Nucleus accumbens (tissue), 56 donors: ENCODE results near the gene CD68.

Experiments
- DNase-seq, 56 donors: peaks; one replicate each; lab custom pipeline; 2025; lab: John Stamatoyannopoulos, UW

Gene CD68, protein sequence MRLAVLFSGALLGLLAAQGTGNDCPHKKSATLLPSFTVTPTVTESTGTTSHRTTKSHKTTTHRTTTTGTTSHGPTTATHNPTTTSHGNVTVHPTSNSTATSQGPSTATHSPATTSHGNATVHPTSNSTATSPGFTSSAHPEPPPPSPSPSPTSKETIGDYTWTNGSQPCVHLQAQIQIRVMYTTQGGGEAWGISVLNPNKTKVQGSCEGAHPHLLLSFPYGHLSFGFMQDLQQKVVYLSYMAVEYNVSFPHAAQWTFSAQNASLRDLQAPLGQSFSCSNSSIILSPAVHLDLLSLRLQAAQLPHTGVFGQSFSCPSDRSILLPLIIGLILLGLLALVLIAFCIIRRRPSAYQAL

DNA sequence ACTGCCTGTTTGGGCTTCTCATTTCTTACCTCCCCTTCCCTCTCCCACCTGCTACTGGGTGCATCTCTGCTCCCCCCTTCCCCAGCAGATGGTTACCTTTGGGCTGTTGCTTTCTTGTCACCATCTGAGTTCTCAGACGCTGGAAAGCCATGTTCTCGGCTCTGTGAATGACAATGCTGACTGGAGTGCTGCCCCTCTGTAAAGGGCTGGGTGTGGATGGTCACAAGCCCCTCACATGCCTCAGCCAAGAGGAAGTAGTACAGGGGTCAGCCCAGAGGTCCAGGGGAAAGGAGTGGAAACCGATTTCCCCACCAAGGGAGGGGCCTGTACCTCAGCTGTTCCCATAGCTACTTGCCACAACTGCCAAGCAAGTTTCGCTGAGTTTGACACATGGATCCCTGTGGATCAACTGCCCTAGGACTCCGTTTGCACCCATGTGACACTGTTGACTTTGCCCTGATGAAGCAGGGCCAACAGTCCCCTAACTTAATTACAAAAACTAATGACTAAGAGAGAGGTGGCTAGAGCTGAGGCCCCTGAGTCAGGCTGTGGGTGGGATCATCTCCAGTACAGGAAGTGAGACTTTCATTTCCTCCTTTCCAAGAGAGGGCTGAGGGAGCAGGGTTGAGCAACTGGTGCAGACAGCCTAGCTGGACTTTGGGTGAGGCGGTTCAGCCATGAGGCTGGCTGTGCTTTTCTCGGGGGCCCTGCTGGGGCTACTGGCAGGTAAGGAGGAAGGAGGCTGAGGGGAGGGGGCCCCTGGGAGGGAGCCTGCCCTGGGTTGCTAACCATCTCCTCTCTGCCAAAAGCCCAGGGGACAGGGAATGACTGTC, at the start of gene CD68:
CD68 (plus strand) TSS at position 638 of the 833 bp plus-strand sequence; CDS start at position 678, 40 bp downstream.
- peak in 20 of 56 donors; percentile 26 to 75 (median 46) for DNase-seq

DNA sequence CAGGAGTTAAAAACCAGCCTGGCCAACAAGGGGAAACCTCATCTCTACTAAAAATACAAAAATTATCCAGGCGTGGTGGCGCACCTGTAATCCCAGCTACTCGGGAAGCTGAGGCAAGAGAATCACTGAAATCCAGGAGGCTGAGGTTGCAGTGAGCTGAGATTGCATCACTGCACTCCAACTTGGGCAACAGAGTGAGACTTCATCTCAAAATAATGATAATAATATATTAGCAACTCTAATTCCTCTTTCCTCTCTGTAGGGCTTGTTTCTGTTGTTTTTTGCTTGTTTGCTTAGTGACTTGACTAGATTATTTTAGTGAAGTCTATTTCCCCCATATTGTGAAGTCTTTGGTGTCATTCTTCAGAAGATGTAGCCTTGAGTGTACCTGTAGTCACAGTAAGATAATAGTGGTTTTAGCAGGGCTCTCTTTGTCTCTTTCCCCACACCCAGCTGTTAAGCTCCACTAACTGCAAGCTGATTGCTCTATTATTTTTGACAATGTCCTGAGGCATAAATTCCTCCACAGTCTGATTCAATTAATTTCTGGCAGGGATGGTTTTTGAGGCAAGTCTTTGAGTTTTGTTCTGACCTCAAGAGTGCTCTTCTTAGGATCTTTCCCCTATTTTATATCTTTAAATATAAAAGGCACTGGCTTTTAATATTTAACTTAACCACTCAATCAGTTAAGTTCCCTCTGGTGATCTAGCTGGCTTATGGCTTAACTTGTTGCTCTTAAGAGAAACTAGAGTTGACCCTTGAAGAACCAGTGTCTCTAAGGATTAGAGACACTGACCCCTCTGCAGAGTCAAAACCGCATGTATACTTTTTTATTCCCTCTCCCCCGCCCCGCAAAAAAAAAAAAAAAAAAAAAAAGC, 49.2 kb upstream of the CD68 start:
- DNase-seq, result no peak

DNA sequence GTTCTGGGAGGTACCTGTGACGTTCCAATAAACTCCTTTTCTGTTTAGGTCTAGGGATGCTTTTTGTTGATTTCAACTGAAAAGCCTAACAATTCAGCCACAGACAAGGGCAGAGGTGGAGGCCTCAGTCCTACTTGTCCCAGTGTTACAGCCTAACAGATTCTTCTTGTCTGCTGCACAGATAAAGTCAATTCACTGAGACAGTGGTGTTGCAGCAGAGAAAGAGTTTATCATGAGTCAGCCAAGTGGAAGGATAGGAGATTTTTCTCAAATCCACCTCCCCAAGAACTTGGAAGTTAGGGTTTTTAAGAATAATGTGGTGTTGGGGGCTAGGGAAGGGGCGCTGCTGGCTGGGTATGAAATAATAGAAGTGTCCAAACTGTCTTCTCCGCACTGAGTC, 41.4 kb upstream of the CD68 start:
- DNase-seq, result no peak

DNA sequence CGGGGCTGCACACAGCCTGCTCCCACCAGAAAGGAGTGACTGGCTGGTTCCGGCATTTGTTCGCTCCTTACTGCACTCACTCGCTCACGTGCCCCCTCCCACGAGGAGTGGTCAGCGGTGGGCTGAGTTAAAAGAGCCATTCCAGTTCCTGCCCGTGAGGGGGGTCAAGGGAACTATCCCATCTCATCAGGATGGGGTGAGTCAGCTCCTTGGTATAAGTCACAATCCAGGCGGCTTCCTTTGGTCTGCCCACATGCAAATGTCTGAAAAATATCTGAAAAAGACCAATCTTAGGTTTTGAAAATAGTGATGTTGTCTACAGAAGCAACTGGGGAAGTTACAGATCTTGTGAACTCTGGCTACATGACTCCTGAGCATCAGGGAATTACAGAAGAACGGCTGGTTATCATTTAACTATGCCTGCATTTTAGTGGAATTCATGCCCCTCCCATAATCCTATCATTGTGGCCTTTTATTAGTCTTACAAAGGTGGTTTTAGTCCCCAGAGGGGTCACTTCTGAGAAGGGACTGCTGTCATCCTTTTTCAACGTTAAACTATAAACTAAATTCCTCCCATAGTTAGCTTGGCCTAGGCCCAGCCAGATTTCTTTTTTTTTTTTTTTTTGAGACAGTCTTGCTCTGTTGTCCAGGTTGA, 40.4 kb upstream of the CD68 start:
- no peak for DNase-seq

DNA sequence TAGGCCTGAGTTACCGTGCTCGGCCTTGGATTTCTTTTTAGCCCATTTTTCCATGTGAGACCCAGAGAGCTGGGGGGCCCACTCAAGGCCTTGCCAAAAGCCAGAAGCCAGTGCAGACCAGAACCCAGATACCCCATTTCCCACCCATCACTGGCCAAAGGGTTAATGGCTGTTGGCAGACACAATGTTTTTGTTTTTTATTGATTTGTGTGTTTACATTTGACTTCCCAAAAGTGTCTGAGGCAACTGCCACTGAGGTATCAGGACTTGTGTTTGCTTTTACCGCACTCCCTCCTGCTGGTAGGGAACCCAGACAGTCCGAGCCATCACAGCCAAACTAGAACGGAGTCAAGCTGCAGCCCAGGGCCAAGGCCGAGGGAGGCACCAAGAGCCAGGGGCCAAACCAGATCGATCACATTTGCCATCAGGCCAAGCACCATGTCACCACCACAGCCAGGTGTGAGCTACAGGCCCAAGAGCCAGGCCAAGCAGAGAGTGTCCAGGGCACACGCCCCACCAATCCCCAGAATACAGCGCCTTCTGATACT, 38.3 kb upstream of the CD68 start:
- no peak for DNase-seq

DNA sequence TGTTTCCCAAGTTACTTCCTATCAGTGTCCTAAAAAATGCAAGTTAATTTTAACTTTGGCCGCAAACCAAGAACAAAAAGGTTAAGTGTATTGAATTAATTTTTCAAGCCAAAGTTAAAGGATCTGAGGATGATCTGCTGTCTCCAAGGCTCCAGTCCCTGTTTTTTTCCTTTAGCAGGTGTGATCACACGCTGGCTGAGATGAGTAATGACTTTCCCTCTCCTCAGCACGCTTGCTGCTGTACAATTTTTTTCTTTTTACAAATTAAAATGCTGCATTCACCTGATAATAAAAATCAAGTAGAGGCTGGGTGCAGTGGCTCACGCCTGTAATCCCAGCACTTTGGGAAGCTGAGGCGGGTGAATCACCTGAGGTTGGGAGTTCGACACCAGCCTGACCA, 34.5 kb upstream of the CD68 start:
- DNase-seq, result peak in 9 of 56 donors; percentile 0 to 38 (median 16)

DNA sequence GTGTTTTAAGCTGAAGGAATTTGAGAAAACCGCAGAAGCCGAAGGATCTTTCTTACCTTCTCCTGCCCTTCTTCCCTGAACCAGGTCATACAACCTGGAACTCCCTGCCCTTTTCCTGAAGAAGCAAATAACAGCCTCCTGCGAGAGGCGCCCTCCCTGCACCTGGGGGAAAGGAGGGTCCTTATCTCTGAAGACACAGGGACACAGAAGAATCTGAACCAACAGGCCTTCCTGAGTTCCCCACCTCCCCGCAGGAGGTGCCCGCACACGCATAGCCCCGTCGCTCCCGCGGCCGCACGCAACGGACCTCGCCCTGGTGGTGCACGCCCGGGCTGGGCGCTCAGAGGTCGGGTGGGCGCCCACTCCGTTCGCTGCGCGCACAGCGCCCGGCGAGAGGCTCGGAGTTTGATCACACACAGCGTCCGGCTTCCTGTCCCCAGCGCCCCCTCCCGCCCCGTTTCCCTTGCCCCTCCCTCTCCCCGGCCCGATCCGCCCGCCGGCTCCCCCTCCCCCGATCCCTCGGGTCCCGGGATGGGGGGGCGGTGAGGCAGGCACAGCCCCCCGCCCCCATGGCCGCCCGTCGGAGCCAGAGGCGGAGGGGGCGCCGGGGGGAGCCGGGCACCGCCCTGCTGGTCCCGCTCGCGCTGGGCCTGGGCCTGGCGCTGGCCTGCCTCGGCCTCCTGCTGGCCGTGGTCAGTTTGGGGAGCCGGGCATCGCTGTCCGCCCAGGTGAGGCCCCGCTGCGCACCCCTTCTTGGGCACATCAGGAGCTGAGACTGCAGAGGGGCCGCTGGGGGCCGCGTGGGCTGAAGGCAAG, 30.6 kb upstream of the CD68 start, which contains the start of gene TNFSF12:
TNFSF12 (plus strand) TSS at position 474 of the 816 bp plus-strand sequence; CDS start at position 570, 96 bp downstream.
- DNase-seq, result peak in 33 of 56 donors; percentile 16 to 72 (median 41)

DNA sequence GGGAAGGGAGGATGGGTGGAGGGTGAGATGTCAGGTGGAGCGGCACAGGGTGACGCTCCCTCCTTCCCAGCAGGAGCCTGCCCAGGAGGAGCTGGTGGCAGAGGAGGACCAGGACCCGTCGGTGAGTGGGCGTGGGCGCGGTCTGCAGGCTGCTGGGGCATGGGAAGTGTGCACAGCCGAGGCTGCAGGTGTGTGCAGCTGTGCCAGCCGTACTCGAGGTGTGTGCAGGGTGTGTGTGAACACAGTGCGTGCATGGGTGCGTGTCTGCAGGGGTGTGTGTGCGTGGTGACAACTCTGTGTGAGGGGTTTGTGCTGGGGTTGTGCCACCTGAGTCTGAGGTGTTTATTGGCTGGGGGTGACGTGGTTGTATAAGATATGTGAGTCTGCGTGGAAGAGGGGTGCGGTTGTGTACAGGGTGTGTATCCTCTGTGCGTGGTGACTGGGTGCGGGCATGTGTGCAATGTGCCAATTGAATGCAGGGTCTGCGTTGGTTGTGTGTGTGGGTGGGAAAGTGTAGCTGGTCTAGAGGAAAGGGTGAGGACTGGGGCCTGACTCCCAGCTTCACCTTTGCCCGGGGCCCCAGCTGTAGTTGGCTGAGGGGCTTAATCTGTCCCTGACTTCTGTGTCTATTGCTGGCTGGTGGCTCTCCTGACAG, 29.9 kb upstream of the CD68 start:
- DNase-seq, result peak in 37 of 56 donors; percentile 24 to 84 (median 58)

DNA sequence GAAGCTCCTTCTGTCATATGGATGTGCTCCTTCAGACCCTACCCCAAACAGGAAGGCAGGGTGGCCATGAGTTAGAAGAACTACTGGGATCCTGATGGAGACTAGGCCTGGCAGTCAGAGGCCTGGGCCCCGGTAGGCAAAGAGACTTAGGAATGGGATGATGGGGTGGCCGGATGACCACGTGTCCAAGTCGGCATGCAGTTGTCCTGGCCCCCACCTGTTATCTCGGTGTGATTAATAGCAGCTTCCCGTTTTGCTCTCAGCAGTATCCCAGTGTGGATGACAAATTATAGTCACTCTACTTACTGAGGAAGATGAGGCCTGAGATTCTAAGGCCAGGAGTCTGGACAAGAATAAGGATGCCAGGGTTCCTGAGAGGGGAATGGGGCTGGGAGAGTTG, 29.1 kb upstream of the CD68 start:
- no peak for DNase-seq

DNA sequence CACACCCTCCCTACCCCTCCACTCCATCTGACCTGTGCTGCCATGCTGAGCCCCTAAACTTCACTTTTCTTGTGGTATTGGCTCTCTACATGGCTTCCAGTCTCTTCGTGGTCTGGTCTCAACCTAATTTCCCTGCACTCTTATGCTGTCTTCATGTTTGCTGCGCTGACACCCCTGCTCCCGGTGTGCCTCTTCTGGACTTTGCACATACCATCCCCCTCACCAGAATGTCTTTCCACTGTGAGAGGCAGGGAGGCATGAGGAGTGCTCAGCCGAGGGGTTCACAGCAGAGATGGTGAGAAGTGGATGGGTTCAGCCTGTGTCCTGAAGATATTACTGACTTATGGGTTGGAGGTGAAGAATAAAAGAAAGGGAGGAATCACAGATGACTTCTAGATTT, 28.0 kb upstream of the CD68 start:
- DNase-seq, result no peak

DNA sequence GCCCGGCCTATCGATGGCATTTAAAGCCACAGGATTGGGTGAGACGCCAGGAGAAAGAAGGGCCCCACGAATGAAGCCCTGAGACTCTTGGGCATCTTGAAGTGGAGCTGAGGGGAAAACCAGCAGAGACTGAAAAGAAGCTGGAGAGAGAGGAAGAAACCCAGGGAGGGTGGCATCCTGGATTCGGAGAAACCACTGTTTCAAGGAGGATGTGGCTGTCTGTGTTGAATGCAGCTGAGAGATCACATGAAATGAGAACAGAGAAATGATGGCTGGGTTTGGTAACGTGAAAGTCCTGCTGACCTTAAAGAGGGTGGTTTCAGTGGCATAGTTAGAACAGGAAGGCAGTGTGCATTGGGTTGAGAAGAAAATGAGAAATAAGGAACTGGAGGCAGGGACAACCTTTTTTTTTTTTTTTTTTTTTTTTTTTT, 26.8 kb upstream of the CD68 start:
- no peak for DNase-seq

DNA sequence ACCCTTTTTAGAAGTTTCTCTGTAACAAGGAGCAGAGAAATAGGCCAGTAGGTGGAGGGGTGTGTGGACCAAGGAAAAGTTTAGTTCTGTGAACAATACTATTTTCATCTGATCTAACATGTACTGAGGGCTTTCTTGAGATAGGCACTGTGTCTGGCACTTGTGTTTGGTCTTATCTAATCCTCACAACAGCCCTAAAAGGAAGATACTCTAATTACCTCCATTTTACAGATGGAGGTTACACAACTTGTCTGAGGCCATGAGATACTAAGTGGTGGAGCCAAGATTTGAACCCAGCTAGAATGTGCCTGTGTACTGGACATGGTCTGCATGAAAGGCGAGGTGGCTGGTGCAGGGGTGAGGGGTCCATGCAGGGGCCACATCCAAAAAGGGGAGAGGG, 26.1 kb upstream of the CD68 start:
- DNase-seq, result no peak

DNA sequence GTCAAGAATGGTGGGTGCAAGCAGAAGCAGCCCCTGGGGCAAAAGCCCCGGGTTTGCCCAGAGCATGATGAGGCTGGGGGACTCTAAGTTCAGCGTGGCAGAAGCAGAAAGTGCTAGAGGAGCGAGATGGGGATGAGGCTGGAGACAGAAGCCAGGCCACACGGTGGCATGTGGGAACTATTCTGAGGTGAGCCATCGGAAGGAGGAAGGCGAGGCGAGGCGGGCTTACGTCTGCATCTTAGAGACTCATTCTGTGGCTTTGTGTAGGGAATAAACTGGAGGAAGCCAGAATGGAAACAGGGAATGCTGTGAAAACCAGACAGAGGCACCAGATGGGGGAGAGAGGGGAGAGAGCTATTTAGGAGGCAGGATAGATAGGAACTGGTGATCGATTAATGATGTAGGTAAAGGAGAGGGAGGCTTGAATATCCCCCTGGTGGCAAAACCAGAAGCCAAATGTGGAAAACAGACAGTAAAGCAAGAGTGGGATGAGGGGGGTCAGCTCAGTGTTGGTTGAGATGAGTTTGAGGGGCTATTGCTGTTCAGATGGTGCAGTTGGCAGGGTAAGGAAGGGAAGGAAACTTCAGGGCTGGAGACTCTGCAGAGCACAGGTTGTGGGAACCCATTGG, 24.0 kb upstream of the CD68 start:
- no peak for DNase-seq

DNA sequence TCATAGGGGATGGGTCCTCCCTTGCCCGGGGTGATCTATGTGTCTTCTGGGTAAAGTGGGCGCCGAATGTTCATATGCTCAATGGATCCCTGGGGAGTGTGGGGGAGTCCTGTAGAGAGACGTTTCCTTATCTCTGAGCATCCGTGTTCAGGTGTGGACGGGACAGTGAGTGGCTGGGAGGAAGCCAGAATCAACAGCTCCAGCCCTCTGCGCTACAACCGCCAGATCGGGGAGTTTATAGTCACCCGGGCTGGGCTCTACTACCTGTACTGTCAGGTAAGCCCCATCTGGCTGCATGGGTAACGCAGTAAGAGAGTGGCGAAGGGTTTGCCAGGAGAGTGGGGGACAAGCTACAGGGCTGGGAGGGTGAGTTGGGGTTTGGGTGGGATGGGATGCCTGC, 22.8 kb upstream of the CD68 start:
- DNase-seq, result no peak

DNA sequence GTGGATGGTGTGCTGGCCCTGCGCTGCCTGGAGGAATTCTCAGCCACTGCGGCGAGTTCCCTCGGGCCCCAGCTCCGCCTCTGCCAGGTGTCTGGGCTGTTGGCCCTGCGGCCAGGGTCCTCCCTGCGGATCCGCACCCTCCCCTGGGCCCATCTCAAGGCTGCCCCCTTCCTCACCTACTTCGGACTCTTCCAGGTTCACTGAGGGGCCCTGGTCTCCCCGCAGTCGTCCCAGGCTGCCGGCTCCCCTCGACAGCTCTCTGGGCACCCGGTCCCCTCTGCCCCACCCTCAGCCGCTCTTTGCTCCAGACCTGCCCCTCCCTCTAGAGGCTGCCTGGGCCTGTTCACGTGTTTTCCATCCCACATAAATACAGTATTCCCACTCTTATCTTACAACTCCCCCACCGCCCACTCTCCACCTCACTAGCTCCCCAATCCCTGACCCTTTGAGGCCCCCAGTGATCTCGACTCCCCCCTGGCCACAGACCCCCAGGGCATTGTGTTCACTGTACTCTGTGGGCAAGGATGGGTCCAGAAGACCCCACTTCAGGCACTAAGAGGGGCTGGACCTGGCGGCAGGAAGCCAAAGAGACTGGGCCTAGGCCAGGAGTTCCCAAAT, 22.2 kb upstream of the CD68 start:
- DNase-seq, result no peak

DNA sequence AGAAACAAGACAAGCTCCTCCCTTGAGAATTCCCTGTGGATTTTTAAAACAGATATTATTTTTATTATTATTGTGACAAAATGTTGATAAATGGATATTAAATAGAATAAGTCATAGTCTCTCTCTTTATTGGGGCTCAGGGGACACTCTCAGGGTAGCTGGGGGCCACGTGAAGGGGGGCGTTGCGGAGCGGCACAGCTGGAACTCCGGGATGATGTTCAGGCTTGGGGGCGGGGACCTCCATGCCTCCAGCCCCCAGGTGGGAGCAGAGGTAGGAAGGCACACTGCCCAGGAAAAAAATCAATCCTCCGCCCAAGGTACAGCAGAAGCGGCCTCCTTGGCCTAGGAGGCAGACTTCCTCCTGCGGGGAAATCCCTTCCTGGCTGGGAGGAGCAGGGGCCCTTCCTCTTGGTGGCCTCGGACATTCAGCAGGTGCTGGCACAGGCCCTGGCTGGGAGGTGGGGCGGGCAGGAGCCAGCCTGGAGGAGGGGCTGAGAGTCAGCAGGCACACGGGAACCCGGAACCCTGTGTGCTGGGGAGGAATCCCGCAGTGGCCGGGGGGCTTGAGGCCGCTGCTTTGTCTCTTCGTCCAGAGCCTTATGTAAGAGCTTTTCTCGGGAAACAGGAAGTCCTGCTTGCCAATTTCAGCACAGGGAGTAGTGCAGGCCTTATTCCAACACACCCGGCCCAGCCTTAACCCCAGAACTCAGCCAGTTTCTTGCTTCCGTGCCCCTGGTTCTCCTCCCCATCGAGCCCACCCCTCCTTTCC, 21.5 kb upstream of the CD68 start:
- peak in 49 of 56 donors; percentile 38 to 85 (median 65) for DNase-seq
